Measurements from ENCODE around the gene GPR39.

GPR39 gene

DNA sequence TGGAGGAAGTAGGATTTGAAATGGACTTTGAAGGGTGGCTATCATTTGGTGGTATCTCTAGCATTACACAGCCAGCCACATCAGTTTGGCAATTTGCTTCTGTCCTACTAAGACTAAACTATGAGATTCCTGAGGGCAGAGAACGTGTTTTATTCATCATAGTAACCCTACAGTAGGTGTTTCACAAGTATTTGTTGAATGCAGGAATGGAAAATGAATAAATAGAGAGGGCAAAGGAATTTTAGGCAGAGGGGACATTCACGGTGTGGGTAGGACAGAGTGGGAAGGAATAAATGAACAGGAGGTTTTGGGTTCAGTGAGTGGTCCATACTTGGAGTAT is 15.7 kb upstream of the GPR39 start:
- H3K36me3 ChIP-seq (ENCODE audit: insufficient read depth): no peaks in the 10 kb centered on the region
- no peak overlapping the region for H3K27ac ChIP-seq
- no peaks in the 10 kb centered on the region for H3K79me2 ChIP-seq (ENCODE audit: insufficient read depth, low read depth)
- no peak overlapping the region for H3K4me2 ChIP-seq
- H3K4me1 ChIP-seq (ENCODE audit: low read depth, poor library complexity, severe bottlenecking): no peaks in the 10 kb centered on the region
- TF ChIP-seq, protein P1, sequence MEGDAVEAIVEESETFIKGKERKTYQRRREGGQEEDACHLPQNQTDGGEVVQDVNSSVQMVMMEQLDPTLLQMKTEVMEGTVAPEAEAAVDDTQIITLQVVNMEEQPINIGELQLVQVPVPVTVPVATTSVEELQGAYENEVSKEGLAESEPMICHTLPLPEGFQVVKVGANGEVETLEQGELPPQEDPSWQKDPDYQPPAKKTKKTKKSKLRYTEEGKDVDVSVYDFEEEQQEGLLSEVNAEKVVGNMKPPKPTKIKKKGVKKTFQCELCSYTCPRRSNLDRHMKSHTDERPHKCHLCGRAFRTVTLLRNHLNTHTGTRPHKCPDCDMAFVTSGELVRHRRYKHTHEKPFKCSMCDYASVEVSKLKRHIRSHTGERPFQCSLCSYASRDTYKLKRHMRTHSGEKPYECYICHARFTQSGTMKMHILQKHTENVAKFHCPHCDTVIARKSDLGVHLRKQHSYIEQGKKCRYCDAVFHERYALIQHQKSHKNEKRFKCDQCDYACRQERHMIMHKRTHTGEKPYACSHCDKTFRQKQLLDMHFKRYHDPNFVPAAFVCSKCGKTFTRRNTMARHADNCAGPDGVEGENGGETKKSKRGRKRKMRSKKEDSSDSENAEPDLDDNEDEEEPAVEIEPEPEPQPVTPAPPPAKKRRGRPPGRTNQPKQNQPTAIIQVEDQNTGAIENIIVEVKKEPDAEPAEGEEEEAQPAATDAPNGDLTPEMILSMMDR (conservative IDR thresholded peaks at IDR 0.05; ENCODE audit: low read depth, low read length): no peak
- no peak overlapping the region for H2AFZ ChIP-seq (ENCODE audit: low read depth)
- H4K20me1 ChIP-seq (ENCODE audit: insufficient read depth): no peaks in the 10 kb centered on the region
- H3K27me3 ChIP-seq (ENCODE audit: insufficient read depth, low read depth): no peaks in the 10 kb centered on the region
- H3K4me3 ChIP-seq (IDR thresholded peaks at IDR 0.05; ENCODE audit: insufficient read depth, low read depth, low read length): no peak overlapping the region
- no peak overlapping the region for H3K9ac ChIP-seq

DNA sequence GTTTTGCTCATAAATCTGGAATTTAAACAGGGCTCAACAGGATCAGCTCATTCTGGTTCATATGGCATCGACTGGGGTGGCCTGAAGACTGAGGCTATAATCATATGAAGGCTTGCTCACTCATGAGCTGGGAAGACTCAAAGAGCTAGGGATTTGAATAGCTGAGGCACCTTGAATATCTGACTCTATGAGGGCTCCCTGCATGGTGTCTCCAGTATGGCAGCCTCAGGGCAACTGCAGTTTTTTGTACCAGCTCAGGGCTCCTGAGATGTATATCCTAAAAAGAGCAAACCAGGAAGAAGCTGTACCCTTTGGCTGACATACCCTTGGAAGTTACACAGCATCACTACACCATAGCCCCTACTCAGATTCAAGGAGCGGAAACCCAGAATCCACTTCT is 15.3 kb upstream of the GPR39 start:
- H3K4me3 ChIP-seq (IDR thresholded peaks at IDR 0.05; ENCODE audit: insufficient read depth, low read depth, low read length): no peak overlapping the region
- no peaks in the 10 kb centered on the region for H3K36me3 ChIP-seq (ENCODE audit: insufficient read depth)
- no peak overlapping the region for H3K27ac ChIP-seq
- H3K4me1 ChIP-seq (ENCODE audit: low read depth, poor library complexity, severe bottlenecking): no peaks in the 10 kb centered on the region
- no peaks in the 10 kb centered on the region for H4K20me1 ChIP-seq (ENCODE audit: insufficient read depth)
- H3K4me2 ChIP-seq: no peak overlapping the region
- no peaks in the 10 kb centered on the region for H3K79me2 ChIP-seq (ENCODE audit: insufficient read depth, low read depth)
- H2AFZ ChIP-seq (ENCODE audit: low read depth): no peak overlapping the region
- no peaks in the 10 kb centered on the region for H3K27me3 ChIP-seq (ENCODE audit: insufficient read depth, low read depth)
- TF ChIP-seq, protein P1 (conservative IDR thresholded peaks at IDR 0.05; ENCODE audit: low read depth, low read length): no peak
- H3K9ac ChIP-seq: no peak overlapping the region

DNA sequence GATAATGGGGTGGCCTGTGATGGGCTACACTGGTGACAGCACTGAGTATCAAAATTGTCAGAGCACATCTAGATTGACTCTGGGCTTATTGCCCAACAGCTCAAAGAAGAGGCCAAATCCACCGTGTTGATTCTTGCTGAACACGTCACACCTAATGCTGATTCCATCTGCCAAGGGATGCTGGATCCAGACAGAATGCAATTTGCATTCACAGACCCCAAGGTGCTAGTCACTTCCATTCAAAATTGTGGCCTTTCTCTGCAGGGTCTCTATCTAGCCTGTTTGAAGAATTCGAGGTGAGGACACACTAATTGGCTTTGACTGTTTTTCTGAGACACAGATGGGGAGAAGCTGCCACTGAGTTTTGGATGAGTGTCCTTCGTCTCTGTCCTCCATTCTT is 13.5 kb upstream of the GPR39 start:
- no peaks in the 10 kb centered on the region for H4K20me1 ChIP-seq (ENCODE audit: insufficient read depth)
- H3K27me3 ChIP-seq (ENCODE audit: insufficient read depth, low read depth): no peaks in the 10 kb centered on the region
- no peaks in the 10 kb centered on the region for H3K36me3 ChIP-seq (ENCODE audit: insufficient read depth)
- no peak overlapping the region for H2AFZ ChIP-seq (ENCODE audit: low read depth)
- no peaks in the 10 kb centered on the region for H3K4me1 ChIP-seq (ENCODE audit: low read depth, poor library complexity, severe bottlenecking)
- no peak overlapping the region for H3K9ac ChIP-seq
- TF ChIP-seq, protein P1 (conservative IDR thresholded peaks at IDR 0.05; ENCODE audit: low read depth, low read length): no peak
- H3K4me2 ChIP-seq: no peak overlapping the region
- H3K4me3 ChIP-seq (IDR thresholded peaks at IDR 0.05; ENCODE audit: insufficient read depth, low read depth, low read length): no peak overlapping the region
- H3K79me2 ChIP-seq (ENCODE audit: insufficient read depth, low read depth): no peaks in the 10 kb centered on the region
- H3K27ac ChIP-seq: no peak overlapping the region

DNA sequence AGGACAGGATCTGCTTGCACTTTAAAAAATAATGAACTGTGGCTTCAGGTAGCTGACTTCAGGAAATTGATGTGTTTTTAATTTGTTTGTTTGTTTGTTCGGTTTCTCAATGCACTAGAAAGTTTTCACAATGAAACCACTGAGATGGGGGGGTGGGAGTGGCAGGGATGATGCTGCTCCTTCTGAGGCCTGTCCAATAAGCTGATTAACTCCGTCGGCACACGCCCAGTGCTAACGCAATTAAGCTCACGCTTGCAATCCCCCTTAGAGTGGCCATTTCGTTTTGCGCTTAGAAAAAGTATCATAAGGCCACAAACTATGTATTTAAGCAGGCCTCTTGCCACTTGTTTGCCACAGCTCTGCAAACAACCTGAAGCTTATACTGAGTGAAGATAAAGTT is 12.5 kb upstream of the GPR39 start:
- no peak overlapping the region for H3K4me3 ChIP-seq (IDR thresholded peaks at IDR 0.05; ENCODE audit: insufficient read depth, low read depth, low read length)

More for the DNA sequence above, 12.5 kb upstream of the GPR39 start:
- Histone ChIP-seq H3K4me1 (ENCODE audit: low read depth, poor library complexity, severe bottlenecking) (no peaks in the 10 kb centered on the region), H3K9ac (no peak overlapping the region), H3K4me2 (no peak overlapping the region), H3K27me3 (ENCODE audit: insufficient read depth, low read depth) (no peaks in the 10 kb centered on the region), H3K36me3 (ENCODE audit: insufficient read depth) (no peaks in the 10 kb centered on the region), H3K79me2 (ENCODE audit: insufficient read depth, low read depth) (no peaks in the 10 kb centered on the region), H4K20me1 (ENCODE audit: insufficient read depth) (no peaks in the 10 kb centered on the region), H2AFZ (ENCODE audit: low read depth) (no peak overlapping the region), H3K27ac (no peak overlapping the region)
- TF ChIP-seq, protein P1 (conservative IDR thresholded peaks at IDR 0.05; ENCODE audit: low read depth, low read length): no peak
